Sigmoid colon (tissue), 4 donors: Measurements from ENCODE around the gene HELT.

Experiments used
- POLR2A ChIP-seq, 2 donors: fragments of 450-650 bp; IDR thresholded peaks; one replicate each; pipeline ENCODE4 v1.6.1; 2016; ENCODE audit warnings: antibody characterized with exemption in 2 of 2, mild to moderate bottlenecking in 2 of 2, moderate library complexity in 2 of 2
- POLR2AphosphoS5 ChIP-seq, 4 donors: sonication (generic); formaldehyde crosslinking; IDR thresholded peaks; one replicate each; pipeline ENCODE4 v1.6.1; 2017; ENCODE audit warnings: antibody characterized with exemption in 4 of 4
- TF ChIP-seq, protein P1 (sequence below), 4 experiments: fragments of 450-650 bp in 3 of 4; fragments of 200-600 bp in 1 of 4; IDR thresholded peaks; one replicate each; pipeline ENCODE4 v1.5.1; 2016 to 2019; ENCODE audit warnings: antibody characterized with exemption in 4 of 4, mild to moderate bottlenecking in 3 of 4, moderate library complexity in 2 of 4

DNA sequence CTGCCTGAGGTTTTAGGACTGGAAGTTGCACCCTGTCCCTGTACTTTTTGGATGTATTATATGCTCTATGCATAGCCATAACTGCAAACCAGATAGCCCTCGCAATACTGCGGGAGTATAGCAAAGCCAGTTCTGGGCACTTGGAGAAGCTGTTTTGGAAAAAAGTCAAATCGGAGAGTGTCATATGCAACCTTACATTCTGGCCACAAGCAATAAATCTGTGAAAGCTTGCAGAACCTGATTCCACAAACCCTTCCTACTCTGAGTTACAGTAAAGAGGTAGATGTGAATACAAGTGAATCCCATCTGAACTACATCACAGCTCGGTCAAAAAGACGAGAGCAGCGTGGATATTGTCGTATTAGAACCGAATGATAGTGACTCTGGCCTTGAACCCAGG is 10.3 kb downstream of the HELT start:
- TF ChIP-seq, protein P1, sequence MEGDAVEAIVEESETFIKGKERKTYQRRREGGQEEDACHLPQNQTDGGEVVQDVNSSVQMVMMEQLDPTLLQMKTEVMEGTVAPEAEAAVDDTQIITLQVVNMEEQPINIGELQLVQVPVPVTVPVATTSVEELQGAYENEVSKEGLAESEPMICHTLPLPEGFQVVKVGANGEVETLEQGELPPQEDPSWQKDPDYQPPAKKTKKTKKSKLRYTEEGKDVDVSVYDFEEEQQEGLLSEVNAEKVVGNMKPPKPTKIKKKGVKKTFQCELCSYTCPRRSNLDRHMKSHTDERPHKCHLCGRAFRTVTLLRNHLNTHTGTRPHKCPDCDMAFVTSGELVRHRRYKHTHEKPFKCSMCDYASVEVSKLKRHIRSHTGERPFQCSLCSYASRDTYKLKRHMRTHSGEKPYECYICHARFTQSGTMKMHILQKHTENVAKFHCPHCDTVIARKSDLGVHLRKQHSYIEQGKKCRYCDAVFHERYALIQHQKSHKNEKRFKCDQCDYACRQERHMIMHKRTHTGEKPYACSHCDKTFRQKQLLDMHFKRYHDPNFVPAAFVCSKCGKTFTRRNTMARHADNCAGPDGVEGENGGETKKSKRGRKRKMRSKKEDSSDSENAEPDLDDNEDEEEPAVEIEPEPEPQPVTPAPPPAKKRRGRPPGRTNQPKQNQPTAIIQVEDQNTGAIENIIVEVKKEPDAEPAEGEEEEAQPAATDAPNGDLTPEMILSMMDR (IDR thresholded peaks at IDR 0.05): no peak
- no peak for TF ChIP-seq POLR2AphosphoS5 (IDR thresholded peaks at IDR 0.05)
- TF ChIP-seq POLR2A (IDR thresholded peaks at IDR 0.05): no peak
